PC-3 (cell line): ENCODE data around the gene ARFGEF2. TPM values are rescaled to one million over a fixed set of nuclear protein-coding genes. Genes with fewer than 3 reads are reported as not detected.

Experiments
- ATAC-seq: fragments of 200-7000 bp; cut with Tn5 transposase; 2 replicates; pipeline ENCODE4 v1.9.1; 2020; ENCODE audit warnings: mild to moderate bottlenecking, moderate library complexity
- BruUV-seq: library from RNA; stranded (reverse); fragments of 400-500 nt; replicated peaks from 2 replicates; lab custom pipeline; 2021; lab: Mats Ljungman, UMichigan
- CTCF ChIA-PET: fragments of 300-600 bp; sonication (Branson Sonifier 250); formaldehyde crosslinking; loops from one replicate; lab custom pipeline; 2022; ENCODE audit warnings: antibody characterized with exemption; lab: Charles Lee
- POLR2A ChIA-PET: fragments of 300-600 bp; sonication (Branson Sonifier 250); formaldehyde crosslinking; loops from one replicate; lab custom pipeline; 2022; ENCODE audit warnings: antibody characterized with exemption; ENCODE audit not compliant: unreplicated experiment; lab: Charles Lee
- DNase-seq: peaks from one replicate; pipeline ENCODE4 v3.0.0-alpha.2; 2015
- H2AFZ ChIP-seq: fragments of 300-600 bp; sonication (generic); 2 replicates; pipeline ENCODE4 v1.6.0; 2016; ENCODE audit warnings: antibody characterized with exemption, low read length
- H3F3A ChIP-seq: fragments of 300-600 bp; sonication (generic); one replicate; pipeline ENCODE4 v1.6.0; 2017; ENCODE audit warnings: antibody characterized with exemption, low read length, control low read depth, mild to moderate bottlenecking; ENCODE audit not compliant: unreplicated experiment
- H3K27ac ChIP-seq: fragments of 300-600 bp; sonication (generic); 2 replicates; pipeline ENCODE4 v1.5.1; 2016; ENCODE audit warnings: mild to moderate bottlenecking, low read length
- H3K27me3 ChIP-seq: fragments of 300-600 bp; sonication (generic); 2 replicates; pipeline ENCODE4 v1.6.1; 2016; ENCODE audit warnings: low read length, mixed read lengths
- H3K36me3 ChIP-seq: fragments of 300-600 bp; sonication (generic); 2 replicates; pipeline ENCODE4 v1.6.1; 2016; ENCODE audit warnings: low read depth, mixed run types, low read length, mixed read lengths
- H3K4me1 ChIP-seq: fragments of 300-600 bp; sonication (generic); 2 replicates; pipeline ENCODE4 v1.5.1; 2016; ENCODE audit warnings: low read length; ENCODE audit not compliant: insufficient read depth
- H3K4me2 ChIP-seq: fragments of 300-600 bp; sonication (generic); 2 replicates; pipeline ENCODE4 v1.6.0; 2016; ENCODE audit warnings: low read length
- H3K4me3 ChIP-seq: fragments of 300-600 bp; sonication (generic); 2 replicates; pipeline ENCODE4 v1.5.1; 2016; ENCODE audit warnings: mild to moderate bottlenecking, low read length, mixed read lengths
- H3K79me2 ChIP-seq: fragments of 300-600 bp; sonication (generic); 2 replicates; pipeline ENCODE4 v1.6.1; 2017; ENCODE audit warnings: low read length, mixed read lengths
- H3K9ac ChIP-seq: fragments of 300-600 bp; sonication (generic); 2 replicates; pipeline ENCODE4 v1.6.0; 2016; ENCODE audit warnings: mild to moderate bottlenecking, low read length
- H3K9me2 ChIP-seq: fragments of 300-600 bp; sonication (generic); replicated peaks from 2 replicates; pipeline ENCODE4 v1.6.1; 2016; ENCODE audit warnings: mixed run types, low read length, mixed read lengths
- H3K9me3 ChIP-seq: fragments of 300-600 bp; sonication (generic); 2 replicates; pipeline ENCODE4 v1.6.1; 2016; ENCODE audit warnings: low read length, mixed read lengths
- H4K20me1 ChIP-seq: fragments of 300-600 bp; sonication (generic); 2 replicates; pipeline ENCODE4 v1.6.1; 2016; ENCODE audit warnings: low read length, mixed read lengths
- EZH2 ChIP-seq: fragments of 300-600 bp; sonication (generic); IDR thresholded peaks from one replicate; pipeline ENCODE4 v1.6.1; 2017; ENCODE audit warnings: antibody characterized with exemption, mild to moderate bottlenecking, low read length; ENCODE audit not compliant: unreplicated experiment
- EZH2phosphoT487 ChIP-seq: fragments of 300-600 bp; sonication (generic); IDR thresholded peaks from 2 replicates; pipeline ENCODE4 v1.6.1; 2018; ENCODE audit warnings: mild to moderate bottlenecking, antibody characterized with exemption, low read length, borderline replicate concordance
- intact Hi-C: fragments of 100-400 bp; cut with micrococcal nuclease; formaldehyde crosslinking; loops from 2 replicates; pipeline ENCODE4 v1.9.0; 2023
- total RNA-seq: library from RNA; depleted of rRNA; stranded (reverse); fragments of >200 nt; gene quantifications from 2 replicates; pipeline ENCODE4 v1.2.3, GENCODE V29; 2014
- TF ChIP-seq, protein P1 (sequence below): fragments of 300-600 bp; sonication (generic); conservative IDR thresholded peaks from 2 replicates; pipeline ENCODE4 v1.5.1; 2017; ENCODE audit warnings: antibody characterized with exemption, low read depth, mild to moderate bottlenecking, low read length

The ARFGEF2 gene
- total RNA-seq, 1 experiment from 2014 or later: 33.5 TPM

DNA sequence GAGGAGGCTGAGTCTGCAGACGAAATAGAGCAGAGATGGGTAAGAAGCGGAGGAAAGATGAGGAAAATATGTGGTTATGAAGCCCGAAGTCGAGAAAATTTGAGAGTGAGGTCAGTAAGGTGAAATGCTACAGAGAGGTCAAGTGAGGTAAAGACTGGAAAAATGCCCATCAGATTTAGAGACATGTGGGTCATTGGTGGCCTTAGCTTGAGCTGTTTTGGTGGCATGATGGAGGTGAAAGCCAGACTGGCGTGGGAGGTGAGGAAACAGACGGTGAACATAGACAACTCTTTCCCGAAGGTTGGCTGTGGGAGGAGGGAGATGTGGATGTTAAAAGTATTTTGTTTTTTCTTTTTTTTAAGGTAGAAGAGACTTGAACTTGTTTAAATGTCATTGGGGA, 9.4 kb downstream of the ARFGEF2 start:
- no peaks in the 10 kb centered on the region for H3K9me2 ChIP-seq
- CTCF ChIA-PET: no interaction called here
- peaks cover 81% of the 10 kb centered on the region for H3K79me2 ChIP-seq
- no peaks in the 10 kb centered on the region for H3K36me3 ChIP-seq
- H3K4me1 ChIP-seq: no peaks in the 10 kb centered on the region
- POLR2A ChIA-PET: no interaction called here
- no TSS peak for BruUV-seq
- H3K27me3 ChIP-seq: no peaks in the 10 kb centered on the region
- no peak overlapping the region for H3K4me3 ChIP-seq
- DNase-seq: no peak
- peaks cover 54% of the 10 kb centered on the region for H4K20me1 ChIP-seq
- H3K9ac ChIP-seq: no peak overlapping the region
- ATAC-seq: no peak
- no peaks in the 10 kb centered on the region for H3F3A ChIP-seq
- H2AFZ ChIP-seq: no peak overlapping the region
- H3K27ac ChIP-seq: no peak overlapping the region
- TF ChIP-seq, protein P1, sequence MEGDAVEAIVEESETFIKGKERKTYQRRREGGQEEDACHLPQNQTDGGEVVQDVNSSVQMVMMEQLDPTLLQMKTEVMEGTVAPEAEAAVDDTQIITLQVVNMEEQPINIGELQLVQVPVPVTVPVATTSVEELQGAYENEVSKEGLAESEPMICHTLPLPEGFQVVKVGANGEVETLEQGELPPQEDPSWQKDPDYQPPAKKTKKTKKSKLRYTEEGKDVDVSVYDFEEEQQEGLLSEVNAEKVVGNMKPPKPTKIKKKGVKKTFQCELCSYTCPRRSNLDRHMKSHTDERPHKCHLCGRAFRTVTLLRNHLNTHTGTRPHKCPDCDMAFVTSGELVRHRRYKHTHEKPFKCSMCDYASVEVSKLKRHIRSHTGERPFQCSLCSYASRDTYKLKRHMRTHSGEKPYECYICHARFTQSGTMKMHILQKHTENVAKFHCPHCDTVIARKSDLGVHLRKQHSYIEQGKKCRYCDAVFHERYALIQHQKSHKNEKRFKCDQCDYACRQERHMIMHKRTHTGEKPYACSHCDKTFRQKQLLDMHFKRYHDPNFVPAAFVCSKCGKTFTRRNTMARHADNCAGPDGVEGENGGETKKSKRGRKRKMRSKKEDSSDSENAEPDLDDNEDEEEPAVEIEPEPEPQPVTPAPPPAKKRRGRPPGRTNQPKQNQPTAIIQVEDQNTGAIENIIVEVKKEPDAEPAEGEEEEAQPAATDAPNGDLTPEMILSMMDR: no peak
- no peak for TF ChIP-seq EZH2
- TF ChIP-seq EZH2phosphoT487: no peak
- no peak overlapping the region for H3K4me2 ChIP-seq
- no peaks in the 10 kb centered on the region for H3K9me3 ChIP-seq
- intact Hi-C loops: no loop called here

DNA sequence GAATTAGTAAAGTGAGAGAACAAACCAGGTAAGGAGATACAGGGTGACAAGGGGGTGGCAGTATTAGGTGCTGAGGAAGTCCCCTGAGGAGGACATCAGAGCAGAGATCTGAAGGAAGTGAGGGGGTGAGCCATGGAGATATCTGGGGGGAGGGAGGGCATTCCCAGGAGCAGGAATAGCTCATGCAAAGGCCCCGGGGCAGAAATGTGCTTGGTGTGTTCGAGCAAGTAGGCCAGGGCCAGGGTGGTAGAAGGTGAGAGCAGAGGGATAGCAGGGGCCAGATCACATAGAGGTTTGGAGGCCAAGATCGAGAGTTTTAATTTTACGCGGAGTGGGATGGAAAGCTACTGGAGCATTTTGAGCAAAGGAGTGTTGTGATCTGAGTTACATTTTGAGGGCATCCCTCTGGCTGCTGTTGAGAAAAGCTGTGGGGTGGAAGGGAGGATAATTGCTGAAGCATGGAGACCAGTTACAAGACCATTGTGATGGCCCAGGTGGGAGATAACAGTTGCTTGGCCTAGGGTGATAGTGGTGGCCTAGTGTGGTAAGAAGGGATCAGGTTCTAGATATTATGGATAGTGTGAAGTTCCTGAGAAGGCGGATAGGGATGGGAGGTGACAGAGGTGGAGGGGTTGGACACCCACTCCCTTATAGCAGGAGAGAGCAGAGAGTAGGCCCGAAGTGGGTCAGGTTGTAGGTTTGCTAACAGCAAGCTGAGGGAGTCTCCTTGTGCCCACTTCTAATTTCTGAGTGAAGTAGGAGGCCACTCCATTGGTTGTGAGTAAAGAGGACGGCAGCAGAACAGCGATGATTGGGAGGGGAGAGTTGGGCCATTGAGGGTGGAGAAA, 10.2 kb downstream of the ARFGEF2 start:
- intact Hi-C loops: no loop called here
- no peak for ATAC-seq
- no peaks in the 10 kb centered on the region for H3K4me1 ChIP-seq
- no peak for DNase-seq
- H3K9me2 ChIP-seq: no peaks in the 10 kb centered on the region
- peaks cover 72% of the 10 kb centered on the region for H3K79me2 ChIP-seq
- no peaks in the 10 kb centered on the region for H3K27me3 ChIP-seq
- TF ChIP-seq EZH2phosphoT487 (no peak), EZH2 (no peak)
- TF ChIP-seq, protein P1: no peak
- no peak overlapping the region for H3K9ac ChIP-seq
- no peak overlapping the region for H3K27ac ChIP-seq
- POLR2A ChIA-PET: no interaction called here
- H3K4me3 ChIP-seq: no peak overlapping the region
- no peaks in the 10 kb centered on the region for H3K9me3 ChIP-seq
- H3K4me2 ChIP-seq: no peak overlapping the region
- H3F3A ChIP-seq: no peaks in the 10 kb centered on the region
- BruUV-seq: no TSS peak
- H2AFZ ChIP-seq: no peak overlapping the region
- CTCF ChIA-PET: no interaction called here
- no peaks in the 10 kb centered on the region for H3K36me3 ChIP-seq
- peaks cover 46% of the 10 kb centered on the region for H4K20me1 ChIP-seq

DNA sequence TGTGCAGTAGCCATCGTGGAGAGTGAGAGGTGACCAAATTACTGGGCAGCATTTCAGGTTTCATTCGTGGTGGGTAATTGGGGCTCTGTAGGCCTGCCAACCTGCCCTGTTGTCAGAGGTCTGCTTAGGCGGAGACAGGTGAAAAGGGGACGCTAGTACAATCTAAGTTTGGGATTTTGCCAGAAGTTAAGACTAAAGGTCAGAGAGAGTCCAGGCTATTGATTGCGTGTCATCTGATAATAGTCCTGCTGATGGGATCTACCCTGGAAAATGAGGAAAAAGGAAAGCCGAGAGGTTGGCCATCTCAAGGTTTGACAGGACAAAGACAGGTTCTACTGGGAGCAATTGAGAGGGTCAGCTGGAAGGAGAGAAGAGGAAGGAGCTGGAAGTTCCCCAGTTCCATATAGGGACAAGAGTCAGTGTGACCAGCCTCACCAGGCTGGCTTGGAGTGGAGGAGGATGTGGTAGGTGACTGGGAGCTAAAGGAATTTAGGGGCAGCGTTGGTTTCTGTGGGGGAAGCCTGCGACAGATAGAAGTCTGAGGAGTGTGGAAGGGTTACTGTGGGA, 10.9 kb downstream of the ARFGEF2 start:
- H3K9me3 ChIP-seq: no peaks in the 10 kb centered on the region
- H3K36me3 ChIP-seq: no peaks in the 10 kb centered on the region
- H2AFZ ChIP-seq: no peak overlapping the region
- no peaks in the 10 kb centered on the region for H3K9me2 ChIP-seq
- no peaks in the 10 kb centered on the region for H3K4me1 ChIP-seq
- ATAC-seq: no peak
- no TSS peak for BruUV-seq
- no peak overlapping the region for H3K9ac ChIP-seq
- H3K27ac ChIP-seq: no peak overlapping the region
- ChIA-PET POLR2A (no interaction called here), CTCF (no interaction called here)
- no peaks in the 10 kb centered on the region for H3F3A ChIP-seq
- H3K4me2 ChIP-seq: no peak overlapping the region
- no peaks in the 10 kb centered on the region for H3K27me3 ChIP-seq
- no peak for DNase-seq
- TF ChIP-seq EZH2phosphoT487 (no peak), EZH2 (no peak)
- TF ChIP-seq, protein P1: no peak
- peaks cover 46% of the 10 kb centered on the region for H4K20me1 ChIP-seq
- H3K4me3 ChIP-seq: no peak overlapping the region
- H3K79me2 ChIP-seq: peaks cover 73% of the 10 kb centered on the region
- intact Hi-C loops: no loop called here
